HCT116 (cell line): ENCODE results near the gene TEX10. TPM values are rescaled to one million over a fixed set of nuclear protein-coding genes. Genes with fewer than 3 reads are reported as not detected.

ENCODE experiments used
- ATAC-seq: fragments of 200-7000 bp; cut with Tn5 transposase; 2 replicates; pipeline ENCODE4 v1.9.1; 2020; ENCODE audit warnings: mild to moderate bottlenecking, moderate library complexity
- BruUV-seq: library from RNA; stranded (reverse); fragments of 400-500 nt; replicated peaks from 2 replicates; lab custom pipeline; 2021; lab: Mats Ljungman, UMichigan
- CTCF ChIA-PET: fragments of 300-600 bp; sonication (Branson Sonifier 250); formaldehyde crosslinking; loops from one replicate; lab custom pipeline; 2021; ENCODE audit warnings: antibody characterized with exemption; lab: Charles Lee
- POLR2A ChIA-PET: fragments of 300-600, 350-600 bp; sonication (Branson Sonifier 250); formaldehyde crosslinking; loops from one replicate; lab custom pipeline; 2021; ENCODE audit warnings: antibody characterized with exemption; lab: Charles Lee
- RAD21 ChIA-PET, 2 experiments: fragments of 300-600 bp; sonication (Branson Sonifier 250); formaldehyde crosslinking; loops; one replicate each; lab custom pipeline; 2023; ENCODE audit warnings: low total read pairs in 2 of 2; ENCODE audit not compliant: uncharacterized antibody in 2 of 2, unreplicated experiment in 2 of 2, low non-redundant PET in 1 of 2; lab: Charles Lee
- DNase-seq: peaks from one replicate; pipeline ENCODE4 v3.0.0-alpha.2; 2010; ENCODE audit warnings: low read depth, low spot score
- H2AFZ ChIP-seq: fragments of 200-600 bp; shearing (Covaris generic), sonication (generic); 2 replicates; pipeline ENCODE4 v1.6.1; 2017; ENCODE audit warnings: low read depth, mixed run types, mixed read lengths, antibody characterized with exemption, low read length; ENCODE audit not compliant: poor library complexity, severe bottlenecking
- H3K27ac ChIP-seq: 2 replicates; pipeline ENCODE4 v1.5.1; 2012; ENCODE audit warnings: low read depth, low read length
- H3K27me3 ChIP-seq: fragments of 200-600 bp; sonication (generic); 2 replicates; pipeline ENCODE4 v1.6.1; 2016; ENCODE audit warnings: mixed run types, low read length, mixed read lengths; ENCODE audit not compliant: insufficient read depth
- H3K36me3 ChIP-seq, 2 experiments: fragments of 200-500 bp in 1 of 2; fragments of 200-600 bp in 1 of 2; sonication (Bioruptor generic) in 1 of 2; sonication (generic) in 1 of 2; 2 replicates each; pipeline versions ENCODE4 v1.5.1 to v1.6.1; 2014 to 2016; ENCODE audit warnings: low read length in 2 of 2, inconsistent platforms in 1 of 2, mixed read lengths in 1 of 2, mixed run types in 1 of 2; ENCODE audit not compliant: insufficient read depth in 2 of 2, control insufficient read depth in 1 of 2
- H3K4me1 ChIP-seq, 2 experiments: fragments of 200-600 bp in 1 of 2; sonication (generic) in 1 of 2; 2 replicates each; pipeline versions ENCODE4 v1.5.1 to v1.6.1; 2012 to 2017; ENCODE audit warnings: low read length in 2 of 2, inconsistent platforms in 1 of 2, mild to moderate bottlenecking in 1 of 2, mixed read lengths in 1 of 2, mixed run types in 1 of 2, moderate library complexity in 1 of 2; ENCODE audit not compliant: insufficient read depth in 2 of 2, control insufficient read depth in 1 of 2
- H3K4me2 ChIP-seq: fragments of 200-600 bp; sonication (generic); 2 replicates; pipeline ENCODE4 v1.6.1; 2017; ENCODE audit warnings: mixed run types, low read length, mixed read lengths
- H3K4me3 ChIP-seq, 2 experiments: fragments of 200-600 bp in 1 of 2; sonication (generic) in 1 of 2; replicated peaks in 1 of 2; 2 replicates each; pipeline ENCODE4 v1.5.1; 2011 to 2016; ENCODE audit warnings: low read length in 2 of 2, control low read depth in 1 of 2, low read depth in 1 of 2, mild to moderate bottlenecking in 1 of 2, mixed read lengths in 1 of 2, mixed run types in 1 of 2
- H3K79me2 ChIP-seq: fragments of 200-600 bp; sonication (generic); 2 replicates; pipeline ENCODE4 v1.6.1; 2017; ENCODE audit warnings: mild to moderate bottlenecking, mixed run types, low read length, moderate library complexity, mixed read lengths; ENCODE audit not compliant: insufficient read depth
- H3K9ac ChIP-seq: fragments of 200-600 bp; sonication (generic); 2 replicates; pipeline ENCODE4 v1.6.1; 2016; ENCODE audit warnings: low read length, mixed read lengths
- H3K9me2 ChIP-seq: fragments of 200-600 bp; sonication (generic), shearing (Covaris generic); 2 replicates; pipeline ENCODE4 v1.6.1; 2017; ENCODE audit warnings: mixed run types, mild to moderate bottlenecking, moderate library complexity; ENCODE audit not compliant: insufficient read depth
- H3K9me3 ChIP-seq, 2 experiments: fragments of 200-500 bp in 1 of 2; fragments of 200-600 bp in 1 of 2; sonication (Bioruptor generic) in 1 of 2; sonication (generic) in 1 of 2; 2 replicates each; pipeline ENCODE4 v1.6.1; 2014 to 2017; ENCODE audit warnings: low read length in 2 of 2, mixed read lengths in 2 of 2, inconsistent platforms in 1 of 2, low read depth in 1 of 2, mild to moderate bottlenecking in 1 of 2, mixed run types in 1 of 2, moderate library complexity in 1 of 2; ENCODE audit not compliant: control insufficient read depth in 1 of 2, insufficient read depth in 1 of 2
- H4K20me1 ChIP-seq: fragments of 200-600 bp; sonication (generic), shearing (Covaris generic); 2 replicates; pipeline ENCODE4 v1.6.1; 2017; ENCODE audit warnings: mixed run types, mild to moderate bottlenecking, moderate library complexity; ENCODE audit not compliant: insufficient read depth
- ATF3 ChIP-seq: IDR thresholded peaks from 2 replicates; pipeline ENCODE4 v1.6.1; 2012
- CBX3 ChIP-seq: IDR thresholded peaks from 2 replicates; pipeline ENCODE4 v1.6.1; 2012; ENCODE audit warnings: low read depth
- CEBPB ChIP-seq: IDR thresholded peaks from 2 replicates; pipeline ENCODE4 v1.6.1; 2012; ENCODE audit warnings: low read depth
- EGR1 ChIP-seq: IDR thresholded peaks from 2 replicates; pipeline ENCODE4 v1.6.1; 2012; ENCODE audit warnings: low read depth
- ELF1 ChIP-seq: IDR thresholded peaks from 2 replicates; pipeline ENCODE4 v1.6.1; 2012; ENCODE audit warnings: low read depth, borderline replicate concordance
- EZH2phosphoT487 ChIP-seq: fragments of 200-600 bp; IDR thresholded peaks from 2 replicates; pipeline ENCODE4 v1.6.1; 2018; ENCODE audit warnings: antibody characterized with exemption, borderline replicate concordance
- FOSL1 ChIP-seq: IDR thresholded peaks from 2 replicates; pipeline ENCODE4 v1.6.1; 2012; ENCODE audit warnings: low read depth
- JUND ChIP-seq: IDR thresholded peaks from 2 replicates; pipeline ENCODE4 v1.6.1; 2012
- MAX ChIP-seq: IDR thresholded peaks from 2 replicates; pipeline ENCODE4 v1.6.1; 2012
- POLR2AphosphoS5 ChIP-seq: IDR thresholded peaks from 2 replicates; pipeline ENCODE4 v1.6.1; 2011; ENCODE audit warnings: mild to moderate bottlenecking, low read depth, low read length, moderate library complexity
- RAD21 ChIP-seq: IDR thresholded peaks from 2 replicates; pipeline ENCODE4 v1.6.1; 2012; ENCODE audit warnings: low read depth, mild to moderate bottlenecking
- TCF7L2 ChIP-seq: IDR thresholded peaks from 2 replicates; pipeline ENCODE4 v1.7.0; 2011; ENCODE audit warnings: borderline replicate concordance, inconsistent platforms; ENCODE audit not compliant: insufficient read depth, insufficient read length; ENCODE audit errors: extremely low read depth
- YY1 ChIP-seq: IDR thresholded peaks from 2 replicates; pipeline ENCODE4 v1.6.1; 2011; ENCODE audit warnings: low read length, low read depth, moderate library complexity, mild to moderate bottlenecking; ENCODE audit not compliant: insufficient replicate concordance; ENCODE audit errors: extremely low read depth
- ZNF274 ChIP-seq: fragments of 200-500 bp; sonication (Bioruptor generic); IDR thresholded peaks from 2 replicates; pipeline ENCODE4 v1.6.1; 2014; ENCODE audit warnings: mild to moderate bottlenecking, low read depth, low read length, inconsistent platforms
- intact Hi-C: fragments of 100-400 bp; cut with micrococcal nuclease; formaldehyde crosslinking; loops from 2 replicates; pipeline ENCODE4 v1.10.0; 2022
- total RNA-seq: library from RNA; stranded (reverse); gene quantifications from one replicate; pipeline ENCODE4 v1.2.1, GENCODE V29; 2021; ENCODE audit not compliant: unreplicated experiment
- TF ChIP-seq, protein P1 (sequence below): IDR thresholded peaks from 2 replicates; pipeline ENCODE4 v1.6.1; 2011; ENCODE audit warnings: mild to moderate bottlenecking, low read length, moderate library complexity; ENCODE audit not compliant: insufficient replicate concordance; ENCODE audit errors: extremely low read depth
- TF ChIP-seq, protein P2 (sequence below), 3 experiments: fragments of 200-600 bp in 1 of 3; sonication (generic) in 1 of 3; IDR thresholded peaks in 2 of 3; conservative IDR thresholded peaks in 1 of 3; 2 replicates each; pipeline ENCODE4 v1.5.1; 2012 to 2017; ENCODE audit warnings: low read depth in 2 of 3, low read length in 2 of 3, antibody characterized with exemption in 1 of 3, borderline replicate concordance in 1 of 3, control low read depth in 1 of 3, mild to moderate bottlenecking in 1 of 3, mixed read lengths in 1 of 3, mixed run types in 1 of 3, moderate library complexity in 1 of 3; ENCODE audit not compliant: insufficient read depth in 1 of 3

TEX10 gene
- total RNA-seq, 1 experiment from 2014 or later, result 53.0 TPM

DNA sequence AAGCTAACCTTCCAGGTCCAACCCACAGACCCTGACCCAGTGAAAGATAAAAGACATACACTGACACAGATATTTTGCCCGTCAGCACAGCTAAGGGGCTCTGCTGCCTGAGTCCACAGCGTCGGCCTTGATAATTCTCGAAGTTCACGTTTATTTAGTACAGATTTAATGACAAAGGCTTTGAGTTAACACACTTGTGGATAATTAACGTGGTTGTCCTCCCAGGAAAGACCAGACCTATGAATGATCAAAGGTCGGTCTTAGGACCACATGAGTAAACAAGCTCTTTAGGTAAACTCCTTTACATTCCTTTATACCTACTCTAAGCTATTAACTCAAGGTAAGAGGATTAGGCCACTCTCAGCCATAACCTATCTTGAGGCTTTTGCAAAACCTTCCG is 11.3 kb upstream of the TEX10 start:
- no peaks in the 10 kb centered on the region for H3K79me2 ChIP-seq
- DNase-seq (no peak), ATAC-seq (no peak)
- H3K27ac ChIP-seq, result no peak overlapping the region
- no peaks in the 10 kb centered on the region for H3K36me3 ChIP-seq
- TF ChIP-seq CEBPB (no peak), FOSL1 (no peak), EZH2phosphoT487 (no peak), ZNF274 (no peak), ATF3 (no peak), POLR2AphosphoS5 (no peak), EGR1 (no peak), YY1 (no peak), RAD21 (no peak), JUND (no peak), CBX3 (no peak), MAX (no peak), TCF7L2 (no peak), ELF1 (no peak)
- TF ChIP-seq, protein P1, sequence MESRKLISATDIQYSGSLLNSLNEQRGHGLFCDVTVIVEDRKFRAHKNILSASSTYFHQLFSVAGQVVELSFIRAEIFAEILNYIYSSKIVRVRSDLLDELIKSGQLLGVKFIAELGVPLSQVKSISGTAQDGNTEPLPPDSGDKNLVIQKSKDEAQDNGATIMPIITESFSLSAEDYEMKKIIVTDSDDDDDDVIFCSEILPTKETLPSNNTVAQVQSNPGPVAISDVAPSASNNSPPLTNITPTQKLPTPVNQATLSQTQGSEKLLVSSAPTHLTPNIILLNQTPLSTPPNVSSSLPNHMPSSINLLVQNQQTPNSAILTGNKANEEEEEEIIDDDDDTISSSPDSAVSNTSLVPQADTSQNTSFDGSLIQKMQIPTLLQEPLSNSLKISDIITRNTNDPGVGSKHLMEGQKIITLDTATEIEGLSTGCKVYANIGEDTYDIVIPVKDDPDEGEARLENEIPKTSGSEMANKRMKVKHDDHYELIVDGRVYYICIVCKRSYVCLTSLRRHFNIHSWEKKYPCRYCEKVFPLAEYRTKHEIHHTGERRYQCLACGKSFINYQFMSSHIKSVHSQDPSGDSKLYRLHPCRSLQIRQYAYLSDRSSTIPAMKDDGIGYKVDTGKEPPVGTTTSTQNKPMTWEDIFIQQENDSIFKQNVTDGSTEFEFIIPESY, result no peak
- TF ChIP-seq, protein P2, sequence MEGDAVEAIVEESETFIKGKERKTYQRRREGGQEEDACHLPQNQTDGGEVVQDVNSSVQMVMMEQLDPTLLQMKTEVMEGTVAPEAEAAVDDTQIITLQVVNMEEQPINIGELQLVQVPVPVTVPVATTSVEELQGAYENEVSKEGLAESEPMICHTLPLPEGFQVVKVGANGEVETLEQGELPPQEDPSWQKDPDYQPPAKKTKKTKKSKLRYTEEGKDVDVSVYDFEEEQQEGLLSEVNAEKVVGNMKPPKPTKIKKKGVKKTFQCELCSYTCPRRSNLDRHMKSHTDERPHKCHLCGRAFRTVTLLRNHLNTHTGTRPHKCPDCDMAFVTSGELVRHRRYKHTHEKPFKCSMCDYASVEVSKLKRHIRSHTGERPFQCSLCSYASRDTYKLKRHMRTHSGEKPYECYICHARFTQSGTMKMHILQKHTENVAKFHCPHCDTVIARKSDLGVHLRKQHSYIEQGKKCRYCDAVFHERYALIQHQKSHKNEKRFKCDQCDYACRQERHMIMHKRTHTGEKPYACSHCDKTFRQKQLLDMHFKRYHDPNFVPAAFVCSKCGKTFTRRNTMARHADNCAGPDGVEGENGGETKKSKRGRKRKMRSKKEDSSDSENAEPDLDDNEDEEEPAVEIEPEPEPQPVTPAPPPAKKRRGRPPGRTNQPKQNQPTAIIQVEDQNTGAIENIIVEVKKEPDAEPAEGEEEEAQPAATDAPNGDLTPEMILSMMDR (IDR thresholded peaks at IDR 0.05 in 2 of 3, conservative IDR thresholded peaks at IDR 0.05 in 1 of 3; ENCODE audit: borderline replicate concordance in 1 of 3, insufficient read depth in 1 of 3, low read depth in 2 of 3, low read length in 2 of 3), result no peak
- intact Hi-C loops, result no loop called here
- ChIA-PET RAD21 (no interaction called here), POLR2A (no interaction called here), CTCF (no interaction called here)
- no TSS peak for BruUV-seq
- H3K9ac ChIP-seq, result no peak overlapping the region
- H3K4me3 ChIP-seq, result no peak overlapping the region
- no peak overlapping the region for H2AFZ ChIP-seq
- H3K9me3 ChIP-seq, result no peaks in the 10 kb centered on the region
- 0 out of 4 replicates have a peak, but pooled peaks cover 0 to 2% of the 10 kb centered on the region in 2 experiments for H3K4me1 ChIP-seq
- H3K27me3 ChIP-seq, result no peaks in the 10 kb centered on the region
- no peak overlapping the region for H3K4me2 ChIP-seq
- no peaks in the 10 kb centered on the region for H3K9me2 ChIP-seq
- no peaks in the 10 kb centered on the region; the same call in 1 of the 2 replicates for H4K20me1 ChIP-seq
